Raji (cell line): Measurements from ENCODE around the gene OR6S1.

Experiments
- POLR2A ChIP-seq: IDR thresholded peaks from 2 replicates; pipeline ENCODE4 v1.6.1; 2011; ENCODE audit warnings: low read depth, low read length, control low read depth; ENCODE audit not compliant: insufficient read depth

OR6S1 gene

GRCh38 chr14:20680843-20681347, 39.4 kb upstream of the OR6S1 start:
- no peak for TF ChIP-seq POLR2A

GRCh38 chr14:20680363-20680762, 38.9 kb upstream of the OR6S1 start:
- no peak for TF ChIP-seq POLR2A

- no peak for TF ChIP-seq POLR2A
Observed at GRCh38 chr14:20679907-20680306, 38.4 kb upstream of the OR6S1 start.

- no peak for TF ChIP-seq POLR2A
Observed at GRCh38 chr14:20676072-20676471, 34.6 kb upstream of the OR6S1 start.

GRCh38 chr14:20675669-20676068, 34.2 kb upstream of the OR6S1 start:
- no peak for TF ChIP-seq POLR2A

- TF ChIP-seq POLR2A: no peak
Observed at GRCh38 chr14:20671597-20672283, 30.2 kb upstream of the OR6S1 start.

- no peak for TF ChIP-seq POLR2A
Observed at GRCh38 chr14:20668969-20669368, 27.5 kb upstream of the OR6S1 start.

GRCh38 chr14:20667957-20668356, 26.5 kb upstream of the OR6S1 start:
- TF ChIP-seq POLR2A: peak; percentile 27; the same call in 1 of the 2 replicates

GRCh38 chr14:20666400-20666961, 25.0 kb upstream of the OR6S1 start:
- TF ChIP-seq POLR2A: peak; percentile 63

GRCh38 chr14:20662968-20663732, 21.7 kb upstream of the OR6S1 start:
- no peak for TF ChIP-seq POLR2A

- TF ChIP-seq POLR2A: no peak
Observed at GRCh38 chr14:20661197-20661596, 19.7 kb upstream of the OR6S1 start.

- no peak for TF ChIP-seq POLR2A
Observed at GRCh38 chr14:20659813-20660395, 18.4 kb upstream of the OR6S1 start.

GRCh38 chr14:20659336-20659735, 17.8 kb upstream of the OR6S1 start:
- TF ChIP-seq POLR2A: no peak

- TF ChIP-seq POLR2A: no peak
Observed at GRCh38 chr14:20658246-20658645, 16.8 kb upstream of the OR6S1 start.
